ENCODE measurements around the gene CHST8. TPM values are rescaled to one million over a fixed set of nuclear protein-coding genes. Genes with fewer than 3 reads are reported as not detected.

Gene CHST8
- total RNA-seq, 1 donor from 2014 or later = 0.35 TPM

GRCh38 chr19:33721735-33722297 lies 100.1 kb downstream of the CHST8 start:
- Mint-ChIP-seq H3K4me1 (ENCODE audit: low read depth) (no peaks in the 10 kb centered on the region), H3K27ac (ENCODE audit: unreplicated experiment) (no peak overlapping the region), H3K27me3 (ENCODE audit: low read depth) (peaks cover 14% of the 10 kb centered on the region), H3K4me3 (ENCODE audit: unreplicated experiment) (no peak overlapping the region), H3K36me3 (ENCODE audit: low read depth) (no peaks in the 10 kb centered on the region), H3K9me3 (ENCODE audit: low read depth) (no peaks in the 10 kb centered on the region)
- no peak for TF ChIP-seq CTCF (IDR thresholded peaks at IDR 0.05)
- no peak for DNase-seq (ENCODE audit: low spot score)

- DNase-seq (ENCODE audit: low spot score) = no peak
- Mint-ChIP-seq H3K27ac (ENCODE audit: unreplicated experiment) (no peak overlapping the region), H3K27me3 (ENCODE audit: low read depth) (peaks cover 18% of the 10 kb centered on the region), H3K4me1 (ENCODE audit: low read depth) (no peaks in the 10 kb centered on the region), H3K9me3 (ENCODE audit: low read depth) (no peaks in the 10 kb centered on the region), H3K4me3 (ENCODE audit: unreplicated experiment) (no peak overlapping the region), H3K36me3 (ENCODE audit: low read depth) (no peaks in the 10 kb centered on the region)
- TF ChIP-seq CTCF (IDR thresholded peaks at IDR 0.05) = no peak
Observed at GRCh38 chr19:33722456-33723239, 100.9 kb downstream of the CHST8 start.

- Mint-ChIP-seq H3K4me3 (ENCODE audit: unreplicated experiment) (no peak overlapping the region), H3K27me3 (ENCODE audit: low read depth) (peaks cover 24% of the 10 kb centered on the region), H3K9me3 (ENCODE audit: low read depth) (no peaks in the 10 kb centered on the region), H3K27ac (ENCODE audit: unreplicated experiment) (no peak overlapping the region), H3K36me3 (ENCODE audit: low read depth) (no peaks in the 10 kb centered on the region), H3K4me1 (ENCODE audit: low read depth) (no peaks in the 10 kb centered on the region)
- no peak for TF ChIP-seq CTCF (IDR thresholded peaks at IDR 0.05)
- no peak for DNase-seq (ENCODE audit: low spot score)
Observed at GRCh38 chr19:33723512-33723911, 101.8 kb downstream of the CHST8 start.

GRCh38 chr19:33724021-33724720 lies 102.4 kb downstream of the CHST8 start:
- H3K36me3 Mint-ChIP-seq (ENCODE audit: low read depth) = no peaks in the 10 kb centered on the region
- H3K27me3 Mint-ChIP-seq (ENCODE audit: low read depth) = peaks cover 25% of the 10 kb centered on the region
- H3K4me1 Mint-ChIP-seq (ENCODE audit: low read depth) = no peaks in the 10 kb centered on the region
- DNase-seq (ENCODE audit: low spot score) = no peak
- no peaks in the 10 kb centered on the region for H3K9me3 Mint-ChIP-seq (ENCODE audit: low read depth)
- no peak overlapping the region for H3K27ac Mint-ChIP-seq (ENCODE audit: unreplicated experiment)
- H3K4me3 Mint-ChIP-seq (ENCODE audit: unreplicated experiment) = no peak overlapping the region
- no peak for TF ChIP-seq CTCF (IDR thresholded peaks at IDR 0.05)

GRCh38 chr19:33724721-33725060 lies 102.9 kb downstream of the CHST8 start:
- DNase-seq (ENCODE audit: low spot score) = no peak
- Mint-ChIP-seq H3K9me3 (ENCODE audit: low read depth) (no peaks in the 10 kb centered on the region), H3K27ac (ENCODE audit: unreplicated experiment) (no peak overlapping the region), H3K4me1 (ENCODE audit: low read depth) (no peaks in the 10 kb centered on the region), H3K27me3 (ENCODE audit: low read depth) (peaks cover 24% of the 10 kb centered on the region), H3K4me3 (ENCODE audit: unreplicated experiment) (no peak overlapping the region), H3K36me3 (ENCODE audit: low read depth) (no peaks in the 10 kb centered on the region)
- no peak for TF ChIP-seq CTCF (IDR thresholded peaks at IDR 0.05)
